IPS-15b (cell line): ENCODE measurements around the gene AGAP1.

Experiments used
- H3K27me3 ChIP-seq: one replicate; pipeline ENCODE4 v1.6.1; 2013; ENCODE audit warnings: low read length; ENCODE audit not compliant: control insufficient read depth, insufficient read depth
- H3K36me3 ChIP-seq: one replicate; pipeline ENCODE4 v1.6.1; 2013; ENCODE audit warnings: low read length; ENCODE audit not compliant: control insufficient read depth, insufficient read depth
- H3K4me1 ChIP-seq: one replicate; pipeline ENCODE4 v1.6.1; 2013; ENCODE audit warnings: mild to moderate bottlenecking, low read length; ENCODE audit not compliant: control insufficient read depth, insufficient read depth
- H3K4me3 ChIP-seq: one replicate; pipeline ENCODE4 v1.5.1; 2013; ENCODE audit warnings: low read depth, low read length
- H3K9ac ChIP-seq: one replicate; pipeline ENCODE4 v1.6.1; 2013; ENCODE audit warnings: low read depth, mild to moderate bottlenecking, low read length
- H3K9me3 ChIP-seq: one replicate; pipeline ENCODE4 v1.6.1; 2013; ENCODE audit warnings: mild to moderate bottlenecking, low read length; ENCODE audit not compliant: control insufficient read depth, insufficient read depth

Gene AGAP1

GRCh38 chr2:235928751-235929370 lies 435.0 kb downstream of the AGAP1 start:
- no peak overlapping the region for H3K9ac ChIP-seq
- no peak overlapping the region for H3K4me3 ChIP-seq
- H3K4me1 ChIP-seq, result no peaks in the 10 kb centered on the region
- H3K27me3 ChIP-seq, result no peaks in the 10 kb centered on the region
- H3K36me3 ChIP-seq, result no peaks in the 10 kb centered on the region
- H3K9me3 ChIP-seq, result no peaks in the 10 kb centered on the region

- H3K4me1 ChIP-seq, result no peaks in the 10 kb centered on the region
- H3K4me3 ChIP-seq, result no peak overlapping the region
- H3K27me3 ChIP-seq, result no peaks in the 10 kb centered on the region
- no peaks in the 10 kb centered on the region for H3K36me3 ChIP-seq
- no peaks in the 10 kb centered on the region for H3K9me3 ChIP-seq
- no peak overlapping the region for H3K9ac ChIP-seq
These were observed 436.9 kb downstream of the AGAP1 start for GRCh38 chr2:235930701-235931100.

- Histone ChIP-seq H3K9me3 (no peaks in the 10 kb centered on the region), H3K9ac (no peak overlapping the region), H3K4me3 (no peak overlapping the region), H3K27me3 (no peaks in the 10 kb centered on the region), H3K4me1 (no peaks in the 10 kb centered on the region), H3K36me3 (no peaks in the 10 kb centered on the region)
These were observed 437.8 kb downstream of the AGAP1 start for GRCh38 chr2:235931676-235932075.

GRCh38 chr2:235934059-235934773 lies 440.4 kb downstream of the AGAP1 start:
- H3K4me3 ChIP-seq, result no peak overlapping the region
- H3K9ac ChIP-seq, result no peak overlapping the region
- H3K36me3 ChIP-seq, result peaks cover 4% of the 10 kb centered on the region
- H3K9me3 ChIP-seq, result no peaks in the 10 kb centered on the region
- H3K27me3 ChIP-seq, result no peaks in the 10 kb centered on the region
- H3K4me1 ChIP-seq, result no peaks in the 10 kb centered on the region

- no peaks in the 10 kb centered on the region for H3K9me3 ChIP-seq
- H3K9ac ChIP-seq, result no peak overlapping the region
- H3K27me3 ChIP-seq, result no peaks in the 10 kb centered on the region
- H3K4me3 ChIP-seq, result no peak overlapping the region
- no peaks in the 10 kb centered on the region for H3K4me1 ChIP-seq
- peaks cover 4% of the 10 kb centered on the region for H3K36me3 ChIP-seq
These were observed 441.1 kb downstream of the AGAP1 start for GRCh38 chr2:235934774-235935484.

- no peaks in the 10 kb centered on the region for H3K27me3 ChIP-seq
- no peak overlapping the region for H3K9ac ChIP-seq
- no peaks in the 10 kb centered on the region for H3K9me3 ChIP-seq
- no peaks in the 10 kb centered on the region for H3K4me1 ChIP-seq
- H3K36me3 ChIP-seq, result peaks cover 6% of the 10 kb centered on the region
- no peak overlapping the region for H3K4me3 ChIP-seq
These were observed 441.9 kb downstream of the AGAP1 start for GRCh38 chr2:235935773-235936172.

GRCh38 chr2:235936493-235936892 lies 442.6 kb downstream of the AGAP1 start:
- Histone ChIP-seq H3K9ac (no peak overlapping the region), H3K4me3 (no peak overlapping the region), H3K4me1 (no peaks in the 10 kb centered on the region), H3K27me3 (no peaks in the 10 kb centered on the region), H3K9me3 (no peaks in the 10 kb centered on the region), H3K36me3 (peaks cover 6% of the 10 kb centered on the region)

GRCh38 chr2:235937087-235937486 lies 443.2 kb downstream of the AGAP1 start:
- Histone ChIP-seq H3K27me3 (no peaks in the 10 kb centered on the region), H3K9ac (no peak overlapping the region), H3K4me3 (no peak overlapping the region), H3K36me3 (peaks cover 6% of the 10 kb centered on the region), H3K4me1 (no peaks in the 10 kb centered on the region), H3K9me3 (no peaks in the 10 kb centered on the region)

GRCh38 chr2:235937526-235937925 lies 443.7 kb downstream of the AGAP1 start:
- H3K9me3 ChIP-seq, result no peaks in the 10 kb centered on the region
- no peaks in the 10 kb centered on the region for H3K27me3 ChIP-seq
- peaks cover 6% of the 10 kb centered on the region for H3K36me3 ChIP-seq
- H3K4me3 ChIP-seq, result no peak overlapping the region
- no peak overlapping the region for H3K9ac ChIP-seq
- H3K4me1 ChIP-seq, result no peaks in the 10 kb centered on the region

GRCh38 chr2:235937936-235938335 lies 444.1 kb downstream of the AGAP1 start:
- Histone ChIP-seq H3K27me3 (no peaks in the 10 kb centered on the region), H3K4me1 (no peaks in the 10 kb centered on the region), H3K36me3 (peaks cover 6% of the 10 kb centered on the region), H3K9ac (no peak overlapping the region), H3K4me3 (no peak overlapping the region), H3K9me3 (no peaks in the 10 kb centered on the region)

- H3K4me3 ChIP-seq, result no peak overlapping the region
- no peaks in the 10 kb centered on the region for H3K27me3 ChIP-seq
- H3K9ac ChIP-seq, result no peak overlapping the region
- H3K4me1 ChIP-seq, result no peaks in the 10 kb centered on the region
- no peaks in the 10 kb centered on the region for H3K9me3 ChIP-seq
- H3K36me3 ChIP-seq, result peaks cover 6% of the 10 kb centered on the region
These were observed 444.8 kb downstream of the AGAP1 start for GRCh38 chr2:235938611-235939010.

- H3K27me3 ChIP-seq, result no peaks in the 10 kb centered on the region
- peaks cover 6% of the 10 kb centered on the region for H3K36me3 ChIP-seq
- H3K4me1 ChIP-seq, result no peaks in the 10 kb centered on the region
- no peak overlapping the region for H3K9ac ChIP-seq
- H3K4me3 ChIP-seq, result no peak overlapping the region
- no peaks in the 10 kb centered on the region for H3K9me3 ChIP-seq
These were observed 445.6 kb downstream of the AGAP1 start for GRCh38 chr2:235939471-235939870.
